SK-N-MC (cell line): ENCODE measurements around the gene PDE7B.

Experiments
- EZH2 ChIP-seq: fragments of 200-600 bp; sonication (generic); IDR thresholded peaks from one replicate; pipeline ENCODE4 v1.6.1; 2017; ENCODE audit warnings: antibody characterized with exemption
- FOXP2 ChIP-seq: optimal IDR thresholded peaks from 2 replicates; pipeline ENCODE3; 2011; ENCODE audit warnings: mild to moderate bottlenecking, moderate library complexity; ENCODE audit not compliant: insufficient read depth; ENCODE audit errors: extremely low read length, control extremely low read depth
- POLR2AphosphoS5 ChIP-seq: IDR thresholded peaks from 2 replicates; pipeline ENCODE4 v1.6.1; 2012; ENCODE audit warnings: mild to moderate bottlenecking, low read depth, low read length, borderline replicate concordance

- no peak for TF ChIP-seq POLR2AphosphoS5
- TF ChIP-seq EZH2 = no peak
- no peak for TF ChIP-seq FOXP2
Measured at GRCh38 chr6:135852746-135853145, 1.2 kb downstream of the PDE7B start.
